BLaER1 treated with 17β-estradiol and CSF1 and Interleukin-3, amounts not matched to agents 10 nM and 100 nM (cell line): ENCODE results near the gene DCC.

Source experiments
- H3K27ac ChIP-seq, 11 experiments: shearing (Covaris generic); formaldehyde crosslinking; 2 replicates each; pipeline ENCODE4 v1.8.1; 2022
- H3K27me3 ChIP-seq, 11 experiments: shearing (Covaris generic); formaldehyde crosslinking; 2 replicates each; pipeline ENCODE4 v1.8.1; 2022
- H3K36me3 ChIP-seq, 11 experiments: shearing (Covaris generic); formaldehyde crosslinking; 2 replicates each; pipeline ENCODE4 v1.8.1; 2022
- H3K4me1 ChIP-seq, 10 experiments: shearing (Covaris generic); formaldehyde crosslinking; 2 replicates each; pipeline ENCODE4 v1.8.1; 2022
- H3K4me2 ChIP-seq, 11 experiments: shearing (Covaris generic); formaldehyde crosslinking; 2 replicates each; pipeline ENCODE4 v1.8.1; 2022
- H3K4me3 ChIP-seq, 10 experiments: shearing (Covaris generic); formaldehyde crosslinking; 2 replicates each; pipeline ENCODE4 v1.8.1; 2022
- H3K9ac ChIP-seq, 11 experiments: shearing (Covaris generic); formaldehyde crosslinking; 2 replicates each; pipeline ENCODE4 v1.8.1; 2022
- H3K9me3 ChIP-seq, 11 experiments: shearing (Covaris generic); formaldehyde crosslinking; replicated peaks in 1 of 11; 2 replicates each; pipeline ENCODE4 v1.8.1; 2022
- H4K20me1 ChIP-seq, 11 experiments: shearing (Covaris generic); formaldehyde crosslinking; 2 replicates each; pipeline ENCODE4 v1.8.1; 2022
- Cebpa-rat ChIP-seq, 11 experiments: shearing (Covaris generic); IDR thresholded peaks; 2 replicates each; pipeline ENCODE4 v1.8.1; 2022

Gene DCC

GRCh38 chr18:52730972-52731619, 391.1 kb downstream of the DCC start:
- H3K27ac ChIP-seq = no peak overlapping the region
- no peak overlapping the region for H3K4me3 ChIP-seq
- no peak overlapping the region for H3K9ac ChIP-seq
- H3K36me3 ChIP-seq = no peaks in the 10 kb centered on the region
- H3K4me1 ChIP-seq = no peaks in the 10 kb centered on the region
- no peaks in the 10 kb centered on the region for H4K20me1 ChIP-seq
- no peaks in the 10 kb centered on the region for H3K27me3 ChIP-seq
- H3K4me2 ChIP-seq = no peak overlapping the region
- H3K9me3 ChIP-seq = no peaks in the 10 kb centered on the region
- no peak for TF ChIP-seq Cebpa-rat (IDR thresholded peaks at IDR 0.05)

GRCh38 chr18:52738946-52739345, 398.9 kb downstream of the DCC start:
- Histone ChIP-seq H3K27ac (no peak overlapping the region), H3K9ac (no peak overlapping the region), H4K20me1 (no peaks in the 10 kb centered on the region), H3K4me3 (no peak overlapping the region), H3K36me3 (no peaks in the 10 kb centered on the region), H3K9me3 (no peaks in the 10 kb centered on the region), H3K27me3 (no peaks in the 10 kb centered on the region), H3K4me1 (peaks cover 0 to 8% (median 0%) of the 10 kb centered on the region in 10 experiments; a peak in 2 of 20 replicates), H3K4me2 (no peak overlapping the region)
- no peak for TF ChIP-seq Cebpa-rat (IDR thresholded peaks at IDR 0.05)

- TF ChIP-seq Cebpa-rat (IDR thresholded peaks at IDR 0.05) = no peak
- Histone ChIP-seq H3K4me1 (peaks cover 0 to 8% (median 0%) of the 10 kb centered on the region in 10 experiments; a peak in 2 of 20 replicates), H3K4me3 (no peak overlapping the region), H3K9me3 (peaks cover 0 to 14% (median 0%) of the 10 kb centered on the region in 11 experiments; a peak in 8 of 22 replicates), H3K4me2 (no peak overlapping the region), H3K9ac (no peak overlapping the region), H4K20me1 (no peaks in the 10 kb centered on the region), H3K27me3 (no peaks in the 10 kb centered on the region), H3K27ac (no peak overlapping the region), H3K36me3 (no peaks in the 10 kb centered on the region)
Measured at GRCh38 chr18:52746986-52747385, 407.0 kb downstream of the DCC start.

- Histone ChIP-seq H3K27me3 (no peaks in the 10 kb centered on the region), H3K27ac (no peak overlapping the region), H3K4me2 (no peak overlapping the region), H3K36me3 (no peaks in the 10 kb centered on the region), H3K4me3 (no peak overlapping the region), H3K9me3 (peaks cover 0 to 14% (median 0%) of the 10 kb centered on the region in 11 experiments; a peak in 8 of 22 replicates), H3K9ac (no peak overlapping the region), H3K4me1 (peaks cover 0 to 8% (median 0%) of the 10 kb centered on the region in 10 experiments; a peak in 2 of 20 replicates), H4K20me1 (no peaks in the 10 kb centered on the region)
- TF ChIP-seq Cebpa-rat (IDR thresholded peaks at IDR 0.05) = no peak
Measured at GRCh38 chr18:52747869-52748268, 407.9 kb downstream of the DCC start.

GRCh38 chr18:52748343-52748742, 408.3 kb downstream of the DCC start:
- Histone ChIP-seq H3K9me3 (peaks cover 0 to 14% (median 0%) of the 10 kb centered on the region in 11 experiments; a peak in 8 of 22 replicates), H3K4me2 (no peak overlapping the region), H3K4me3 (no peak overlapping the region), H3K36me3 (no peaks in the 10 kb centered on the region), H3K27ac (no peak overlapping the region), H3K9ac (no peak overlapping the region), H3K27me3 (no peaks in the 10 kb centered on the region), H3K4me1 (peaks cover 0 to 5% (median 0%) of the 10 kb centered on the region in 10 experiments; a peak in 2 of 20 replicates), H4K20me1 (no peaks in the 10 kb centered on the region)
- no peak for TF ChIP-seq Cebpa-rat (IDR thresholded peaks at IDR 0.05)

GRCh38 chr18:52749542-52749941, 409.5 kb downstream of the DCC start:
- H4K20me1 ChIP-seq = no peaks in the 10 kb centered on the region
- H3K4me2 ChIP-seq = no peak overlapping the region
- H3K27ac ChIP-seq = no peak overlapping the region
- no peak overlapping the region for H3K9ac ChIP-seq
- H3K4me3 ChIP-seq = no peak overlapping the region
- no peaks in the 10 kb centered on the region for H3K27me3 ChIP-seq
- H3K36me3 ChIP-seq = no peaks in the 10 kb centered on the region
- H3K9me3 ChIP-seq = peaks cover 0 to 14% (median 0%) of the 10 kb centered on the region in 11 experiments; a peak in 8 of 22 replicates
- TF ChIP-seq Cebpa-rat (IDR thresholded peaks at IDR 0.05) = no peak
- no peaks in the 10 kb centered on the region for H3K4me1 ChIP-seq

GRCh38 chr18:52750995-52751394, 411.0 kb downstream of the DCC start:
- H3K36me3 ChIP-seq = no peaks in the 10 kb centered on the region
- H3K9ac ChIP-seq = no peak overlapping the region
- no peaks in the 10 kb centered on the region for H3K27me3 ChIP-seq
- H3K4me2 ChIP-seq = no peak overlapping the region
- no peaks in the 10 kb centered on the region for H3K4me1 ChIP-seq
- no peak for TF ChIP-seq Cebpa-rat (IDR thresholded peaks at IDR 0.05)
- H4K20me1 ChIP-seq = no peaks in the 10 kb centered on the region
- H3K27ac ChIP-seq = no peak overlapping the region
- H3K4me3 ChIP-seq = no peak overlapping the region
- H3K9me3 ChIP-seq = peaks cover 0 to 14% (median 0%) of the 10 kb centered on the region in 11 experiments; a peak in 8 of 22 replicates

GRCh38 chr18:52764316-52764715, 424.3 kb downstream of the DCC start:
- H3K4me3 ChIP-seq = no peak overlapping the region
- no peak overlapping the region for H3K27ac ChIP-seq
- H3K27me3 ChIP-seq = no peaks in the 10 kb centered on the region
- H3K9ac ChIP-seq = no peak overlapping the region
- H3K4me1 ChIP-seq = peaks cover 0 to 7% (median 0%) of the 10 kb centered on the region in 10 experiments; a peak in 3 of 20 replicates
- no peak for TF ChIP-seq Cebpa-rat (IDR thresholded peaks at IDR 0.05)
- H3K36me3 ChIP-seq = no peaks in the 10 kb centered on the region; a peak in 1 of 22 replicates
- peaks cover 6 to 26% (median 8%) of the 10 kb centered on the region in 11 experiments; a peak in 19 of 22 replicates for H3K9me3 ChIP-seq
- H4K20me1 ChIP-seq = no peaks in the 10 kb centered on the region
- H3K4me2 ChIP-seq = no peak overlapping the region; a peak in 1 of 22 replicates

GRCh38 chr18:52766002-52766545, 426.1 kb downstream of the DCC start:
- H3K27me3 ChIP-seq = no peaks in the 10 kb centered on the region
- no peak for TF ChIP-seq Cebpa-rat (IDR thresholded peaks at IDR 0.05)
- peaks cover 0 to 7% (median 0%) of the 10 kb centered on the region in 10 experiments; a peak in 3 of 20 replicates for H3K4me1 ChIP-seq
- H3K4me3 ChIP-seq = no peak overlapping the region
- no peak overlapping the region for H3K9ac ChIP-seq
- H3K36me3 ChIP-seq = no peaks in the 10 kb centered on the region
- no peak overlapping the region for H3K27ac ChIP-seq
- no peaks in the 10 kb centered on the region for H4K20me1 ChIP-seq
- H3K4me2 ChIP-seq = no peak overlapping the region
- H3K9me3 ChIP-seq = peaks cover 0 to 10% (median 0%) of the 10 kb centered on the region in 11 experiments; a peak in 4 of 22 replicates

GRCh38 chr18:52781113-52781512, 441.1 kb downstream of the DCC start:
- Histone ChIP-seq H3K9ac (no peak overlapping the region), H3K27ac (no peak overlapping the region), H3K4me1 (no peaks in the 10 kb centered on the region), H3K36me3 (no peaks in the 10 kb centered on the region), H3K4me2 (no peak overlapping the region), H3K9me3 (no peaks in the 10 kb centered on the region), H4K20me1 (no peaks in the 10 kb centered on the region), H3K27me3 (no peaks in the 10 kb centered on the region), H3K4me3 (no peak overlapping the region)
- no peak for TF ChIP-seq Cebpa-rat (IDR thresholded peaks at IDR 0.05)
